Pons (tissue), 1 donor: ENCODE measurements around the gene TMBIM1.
"Not testable (repeated sequence)": the region's sequence is repeated elsewhere in the genome, so short reads cannot be mapped to it uniquely, and the experiment has no call there.

Experiments
- DNase-seq: peaks from one replicate; pipeline ENCODE4 v3.0.0-alpha.2; 2016; ENCODE audit warnings: low spot score

Gene TMBIM1

GRCh38 chr2:218291318-218292047 lies 820 bp downstream of the TMBIM1 start:
- peak; percentile 57 for DNase-seq

GRCh38 chr2:218290316-218291261 lies 1.7 kb downstream of the TMBIM1 start:
- peak; percentile 38 for DNase-seq

GRCh38 chr2:218289639-218290315 lies 2.5 kb downstream of the TMBIM1 start:
- peak; percentile 40 for DNase-seq

GRCh38 chr2:218286570-218287459 lies 5.5 kb downstream of the TMBIM1 start:
- peak; percentile 92 for DNase-seq

- peak; percentile 54 for DNase-seq
Observed at GRCh38 chr2:218285604-218286003, 6.7 kb downstream of the TMBIM1 start.

- DNase-seq: no peak
Observed at GRCh38 chr2:218284106-218284811, 8.0 kb downstream of the TMBIM1 start.

- peak; percentile 67 for DNase-seq
Observed at GRCh38 chr2:218282173-218282991, 9.9 kb downstream of the TMBIM1 start.

GRCh38 chr2:218281449-218281848 lies 10.9 kb downstream of the TMBIM1 start:
- no peak for DNase-seq

GRCh38 chr2:218280260-218280870 lies 11.9 kb downstream of the TMBIM1 start:
- no peak for DNase-seq

GRCh38 chr2:218278531-218279360 lies 13.6 kb downstream of the TMBIM1 start:
- no peak for DNase-seq

GRCh38 chr2:218277921-218278320 lies 14.4 kb downstream of the TMBIM1 start:
- no peak for DNase-seq

- no peak for DNase-seq
Observed at GRCh38 chr2:218276986-218277755, 15.1 kb downstream of the TMBIM1 start.

GRCh38 chr2:218275371-218276072 lies 16.8 kb downstream of the TMBIM1 start:
- DNase-seq: no peak

GRCh38 chr2:218274586-218274985 lies 17.7 kb downstream of the TMBIM1 start:
- DNase-seq: no peak

- peak; percentile 8 for DNase-seq
Observed at GRCh38 chr2:218273908-218274249, 18.4 kb downstream of the TMBIM1 start.

GRCh38 chr2:218273214-218273907 lies 18.9 kb downstream of the TMBIM1 start:
- DNase-seq: not testable (repeated sequence)
